HK-2 (cell line): ENCODE results near the gene FOXC1.

ENCODE experiments used
- DNase-seq: peaks from one replicate; pipeline ENCODE4 v3.0.0-alpha.2; 2018; ENCODE audit not compliant: unreplicated experiment

FOXC1 gene

GRCh38 chr6:1584996-1585668, 24.6 kb upstream of the FOXC1 start:
- no peak for DNase-seq

- no peak for DNase-seq
Observed at GRCh38 chr6:1585669-1586049, 24.1 kb upstream of the FOXC1 start.

- DNase-seq, result no peak
Observed at GRCh38 chr6:1586256-1586655, 23.5 kb upstream of the FOXC1 start.

GRCh38 chr6:1586861-1587450, 22.8 kb upstream of the FOXC1 start:
- no peak for DNase-seq

GRCh38 chr6:1587546-1587945, 22.2 kb upstream of the FOXC1 start:
- DNase-seq, result no peak

GRCh38 chr6:1587977-1588376, 21.7 kb upstream of the FOXC1 start:
- DNase-seq, result no peak

- no peak for DNase-seq
Observed at GRCh38 chr6:1589208-1589607, 20.5 kb upstream of the FOXC1 start.

- DNase-seq, result no peak
Observed at GRCh38 chr6:1590580-1590979, 19.1 kb upstream of the FOXC1 start.

- no peak for DNase-seq
Observed at GRCh38 chr6:1591243-1591642, 18.5 kb upstream of the FOXC1 start.

- no peak for DNase-seq
Observed at GRCh38 chr6:1591926-1592325, 17.8 kb upstream of the FOXC1 start.

- DNase-seq, result no peak
Observed at GRCh38 chr6:1592852-1593251, 16.9 kb upstream of the FOXC1 start.

- DNase-seq, result no peak
Observed at GRCh38 chr6:1593286-1593957, 16.3 kb upstream of the FOXC1 start.

GRCh38 chr6:1593958-1594314, 15.8 kb upstream of the FOXC1 start:
- no peak for DNase-seq

- no peak for DNase-seq
Observed at GRCh38 chr6:1594445-1595200, 15.1 kb upstream of the FOXC1 start.

GRCh38 chr6:1595271-1596087, 14.2 kb upstream of the FOXC1 start:
- no peak for DNase-seq

- DNase-seq, result peak; percentile 66
Observed at GRCh38 chr6:1596088-1596852, 13.4 kb upstream of the FOXC1 start.

- no peak for DNase-seq
Observed at GRCh38 chr6:1597121-1597744, 12.5 kb upstream of the FOXC1 start.

GRCh38 chr6:1597924-1598323, 11.8 kb upstream of the FOXC1 start:
- no peak for DNase-seq

- DNase-seq, result no peak
Observed at GRCh38 chr6:1598433-1598832, 11.3 kb upstream of the FOXC1 start.

- DNase-seq, result no peak
Observed at GRCh38 chr6:1598886-1599285, 10.8 kb upstream of the FOXC1 start.

GRCh38 chr6:1599469-1599868, 10.2 kb upstream of the FOXC1 start:
- no peak for DNase-seq
